IPS-18a (cell line): ENCODE measurements around the gene COMMD2.

Source experiments
- H3K27ac ChIP-seq: one replicate; pipeline ENCODE4 v1.5.1; 2013; ENCODE audit warnings: low read length
- H3K27me3 ChIP-seq: one replicate; pipeline ENCODE4 v1.6.1; 2013; ENCODE audit warnings: mild to moderate bottlenecking, low read length; ENCODE audit not compliant: control insufficient read depth, insufficient read depth
- H3K36me3 ChIP-seq: one replicate; pipeline ENCODE4 v1.6.1; 2013; ENCODE audit warnings: low read depth, low read length; ENCODE audit not compliant: control insufficient read depth
- H3K4me1 ChIP-seq: one replicate; pipeline ENCODE4 v1.6.1; 2013; ENCODE audit warnings: low read depth, low read length; ENCODE audit not compliant: control insufficient read depth
- H3K4me3 ChIP-seq: one replicate; pipeline ENCODE4 v1.5.1; 2013; ENCODE audit warnings: low read length
- H3K9ac ChIP-seq: one replicate; pipeline ENCODE4 v1.6.1; 2013; ENCODE audit warnings: mild to moderate bottlenecking, low read length, moderate library complexity
- H3K9me3 ChIP-seq: one replicate; pipeline ENCODE4 v1.6.1; 2013; ENCODE audit warnings: low read depth, low read length; ENCODE audit not compliant: control insufficient read depth

COMMD2 gene

GRCh38 chr3:149753717-149754116, 1.4 kb upstream of the COMMD2 start:
- Histone ChIP-seq H3K27ac (no peak overlapping the region), H3K9me3 (no peaks in the 10 kb centered on the region), H3K27me3 (no peaks in the 10 kb centered on the region), H3K4me3 (no peak overlapping the region), H3K36me3 (peaks cover 14% of the 10 kb centered on the region), H3K4me1 (peaks cover 2% of the 10 kb centered on the region), H3K9ac (no peak overlapping the region)

GRCh38 chr3:149752788-149753136, 473 bp upstream of the COMMD2 start:
- Histone ChIP-seq H3K36me3 (peaks cover 22% of the 10 kb centered on the region), H3K9me3 (no peaks in the 10 kb centered on the region), H3K4me1 (peaks cover 2% of the 10 kb centered on the region), H3K27me3 (no peaks in the 10 kb centered on the region), H3K9ac (peak overlapping the region; percentile 84), H3K4me3 (peak overlapping the region; percentile 98), H3K27ac (no peak overlapping the region)

GRCh38 chr3:149751551-149751950, 738 bp downstream of the COMMD2 start:
- Histone ChIP-seq H3K4me3 (peak overlapping the region; percentile 98), H3K9me3 (no peaks in the 10 kb centered on the region), H3K27me3 (no peaks in the 10 kb centered on the region), H3K4me1 (peaks cover 2% of the 10 kb centered on the region), H3K27ac (peak overlapping the region; percentile 45), H3K36me3 (peaks cover 30% of the 10 kb centered on the region), H3K9ac (peak overlapping the region; percentile 84)

GRCh38 chr3:149744606-149745005, 7.7 kb downstream of the COMMD2 start:
- peaks cover 68% of the 10 kb centered on the region for H3K36me3 ChIP-seq
- H3K9ac ChIP-seq: no peak overlapping the region
- no peaks in the 10 kb centered on the region for H3K4me1 ChIP-seq
- H3K9me3 ChIP-seq: no peaks in the 10 kb centered on the region
- H3K4me3 ChIP-seq: no peak overlapping the region
- H3K27ac ChIP-seq: no peak overlapping the region
- H3K27me3 ChIP-seq: no peaks in the 10 kb centered on the region

- H3K27me3 ChIP-seq: no peaks in the 10 kb centered on the region
- no peak overlapping the region for H3K9ac ChIP-seq
- H3K9me3 ChIP-seq: no peaks in the 10 kb centered on the region
- no peak overlapping the region for H3K27ac ChIP-seq
- no peak overlapping the region for H3K4me3 ChIP-seq
- peaks cover 67% of the 10 kb centered on the region for H3K36me3 ChIP-seq
- H3K4me1 ChIP-seq: no peaks in the 10 kb centered on the region
Observed at GRCh38 chr3:149744151-149744550, 8.1 kb downstream of the COMMD2 start.

GRCh38 chr3:149739396-149739795, 12.9 kb downstream of the COMMD2 start:
- Histone ChIP-seq H3K27ac (no peak overlapping the region), H3K27me3 (no peaks in the 10 kb centered on the region), H3K4me1 (no peaks in the 10 kb centered on the region), H3K9ac (no peak overlapping the region), H3K4me3 (no peak overlapping the region), H3K9me3 (no peaks in the 10 kb centered on the region), H3K36me3 (peaks cover 31% of the 10 kb centered on the region)

GRCh38 chr3:149738876-149739275, 13.4 kb downstream of the COMMD2 start:
- Histone ChIP-seq H3K36me3 (peaks cover 25% of the 10 kb centered on the region), H3K9me3 (no peaks in the 10 kb centered on the region), H3K4me3 (no peak overlapping the region), H3K9ac (no peak overlapping the region), H3K27me3 (no peaks in the 10 kb centered on the region), H3K27ac (no peak overlapping the region), H3K4me1 (no peaks in the 10 kb centered on the region)

- Histone ChIP-seq H3K9me3 (no peaks in the 10 kb centered on the region), H3K4me1 (no peaks in the 10 kb centered on the region), H3K9ac (no peak overlapping the region), H3K27me3 (no peaks in the 10 kb centered on the region), H3K4me3 (no peak overlapping the region), H3K36me3 (peaks cover 16% of the 10 kb centered on the region), H3K27ac (no peak overlapping the region)
Observed at GRCh38 chr3:149736953-149737205, 15.4 kb downstream of the COMMD2 start.

- Histone ChIP-seq H3K27ac (no peak overlapping the region), H3K9ac (no peak overlapping the region), H3K9me3 (no peaks in the 10 kb centered on the region)
Observed at GRCh38 chr3:149736175-149736952, 15.9 kb downstream of the COMMD2 start.

GRCh38 chr3:149732234-149732633, 20.1 kb downstream of the COMMD2 start:
- H3K4me1 ChIP-seq: no peaks in the 10 kb centered on the region
- no peaks in the 10 kb centered on the region for H3K36me3 ChIP-seq
- H3K4me3 ChIP-seq: no peak overlapping the region
- H3K27ac ChIP-seq: no peak overlapping the region
- no peaks in the 10 kb centered on the region for H3K9me3 ChIP-seq
- H3K9ac ChIP-seq: no peak overlapping the region
- no peaks in the 10 kb centered on the region for H3K27me3 ChIP-seq

More at GRCh38 chr3:149736175-149736952, 15.9 kb downstream of the COMMD2 start:
- no peaks in the 10 kb centered on the region for H3K4me1 ChIP-seq
- peaks cover 13% of the 10 kb centered on the region for H3K36me3 ChIP-seq
- no peak overlapping the region for H3K4me3 ChIP-seq
- H3K27me3 ChIP-seq: no peaks in the 10 kb centered on the region

GRCh38 chr3:149727656-149728055, 24.6 kb downstream of the COMMD2 start:
- H3K9ac ChIP-seq: no peak overlapping the region
- no peak overlapping the region for H3K4me3 ChIP-seq
- no peaks in the 10 kb centered on the region for H3K9me3 ChIP-seq
- no peaks in the 10 kb centered on the region for H3K27me3 ChIP-seq
- H3K4me1 ChIP-seq: no peaks in the 10 kb centered on the region
- H3K27ac ChIP-seq: no peak overlapping the region
- H3K36me3 ChIP-seq: no peaks in the 10 kb centered on the region

GRCh38 chr3:149726716-149727407, 25.4 kb downstream of the COMMD2 start:
- H3K4me1 ChIP-seq: no peaks in the 10 kb centered on the region
- no peak overlapping the region for H3K9ac ChIP-seq
- no peak overlapping the region for H3K27ac ChIP-seq
- no peaks in the 10 kb centered on the region for H3K9me3 ChIP-seq
- no peaks in the 10 kb centered on the region for H3K36me3 ChIP-seq
- no peak overlapping the region for H3K4me3 ChIP-seq
- no peaks in the 10 kb centered on the region for H3K27me3 ChIP-seq
